Measurements from ENCODE around the gene FBXO22.
"Not testable (repeated sequence)": the region's sequence is repeated elsewhere in the genome, so short reads cannot be mapped to it uniquely, and the experiment has no call there.

Gene FBXO22

DNA sequence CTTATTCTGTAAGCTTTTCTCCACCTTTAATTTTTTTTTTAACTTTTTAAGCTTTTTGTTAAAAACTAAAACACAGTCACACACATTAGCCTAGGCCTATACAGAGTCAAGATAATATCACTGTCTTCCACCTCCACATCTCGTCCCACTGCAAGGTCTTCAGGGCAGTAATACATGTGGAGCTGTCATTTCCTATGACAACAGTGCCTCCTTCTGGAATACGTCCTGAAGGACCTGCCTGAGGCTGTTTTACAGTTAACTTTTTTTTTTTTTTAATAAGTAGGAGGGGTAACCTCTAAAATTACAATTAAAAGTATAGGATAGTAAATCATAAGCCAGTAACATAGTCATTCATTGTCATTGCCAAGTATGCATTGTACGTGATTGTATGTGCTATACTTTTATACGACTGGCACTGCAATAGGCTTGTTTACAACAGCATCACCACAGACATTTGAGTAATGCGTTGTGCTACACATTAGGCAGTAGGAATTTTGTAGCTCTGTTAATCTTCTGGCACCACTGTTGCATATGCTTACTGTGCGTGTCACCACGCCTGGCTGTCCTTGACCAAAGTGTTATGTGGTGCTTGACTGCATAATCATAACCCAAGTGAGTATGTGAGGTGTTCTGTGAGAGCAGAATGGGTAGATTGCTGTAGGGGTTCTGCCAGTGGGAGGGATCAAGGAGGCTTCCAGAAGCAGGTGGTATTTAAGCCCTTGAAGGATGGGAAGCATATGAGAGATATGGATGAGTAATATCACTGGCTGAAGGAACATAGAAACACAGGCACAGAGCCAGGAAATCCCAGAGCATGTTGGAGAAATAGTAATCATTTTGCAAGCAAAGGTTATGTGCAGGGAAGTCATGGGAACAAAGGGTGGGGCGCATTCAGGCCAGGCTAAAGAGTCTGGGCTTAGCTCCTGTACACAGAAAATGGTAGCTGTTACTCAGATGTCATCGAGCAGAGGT lies 18.3 kb downstream of the FBXO22 start:
- DNase-seq = no peak

DNA sequence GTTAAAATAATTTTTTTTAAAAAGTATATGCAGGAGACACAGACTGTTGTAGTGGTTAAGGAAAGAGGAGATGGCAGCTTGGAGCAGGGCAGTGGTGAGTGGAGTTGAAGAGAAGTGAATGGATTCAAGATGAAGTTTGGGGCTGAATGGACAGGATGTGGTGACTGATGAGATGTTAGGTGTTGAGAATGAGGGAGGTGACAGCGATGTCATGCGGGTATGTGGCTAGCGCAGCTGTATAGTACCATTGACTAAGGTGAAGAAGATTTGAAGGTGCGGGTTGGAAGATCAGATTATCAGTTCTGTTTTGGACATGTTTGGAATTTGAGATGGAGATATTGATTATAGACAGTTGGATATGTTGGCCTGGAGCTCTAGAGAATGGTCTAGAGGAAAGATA lies 20.1 kb downstream of the FBXO22 start:
- no peak for DNase-seq

GRCh38 chr15:75924576-75924975 lies 20.9 kb downstream of the FBXO22 start:
- DNase-seq = no peak

- no peak for DNase-seq
Observed at GRCh38 chr15:75925440-75925839, 21.8 kb downstream of the FBXO22 start.

DNA sequence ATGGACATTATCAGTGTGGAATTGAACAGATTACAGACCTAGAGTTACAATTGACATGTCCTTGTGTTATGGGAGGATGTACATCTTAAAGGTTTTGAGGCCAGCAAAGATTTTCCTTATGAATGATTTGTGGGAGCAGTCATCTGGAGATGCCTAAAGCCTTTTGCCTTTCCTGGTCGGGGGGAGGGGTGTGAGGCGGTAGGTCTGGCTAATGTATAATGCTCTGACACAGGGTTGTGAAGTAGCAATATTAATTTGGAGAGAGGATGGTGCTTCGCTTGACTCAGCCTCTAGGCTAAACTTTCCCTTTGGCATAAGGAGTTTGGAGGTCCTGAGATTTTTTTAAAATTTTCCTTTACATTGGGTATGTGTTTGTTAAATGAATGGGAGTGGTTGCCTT lies 23.3 kb downstream of the FBXO22 start:
- no peak for DNase-seq

DNA sequence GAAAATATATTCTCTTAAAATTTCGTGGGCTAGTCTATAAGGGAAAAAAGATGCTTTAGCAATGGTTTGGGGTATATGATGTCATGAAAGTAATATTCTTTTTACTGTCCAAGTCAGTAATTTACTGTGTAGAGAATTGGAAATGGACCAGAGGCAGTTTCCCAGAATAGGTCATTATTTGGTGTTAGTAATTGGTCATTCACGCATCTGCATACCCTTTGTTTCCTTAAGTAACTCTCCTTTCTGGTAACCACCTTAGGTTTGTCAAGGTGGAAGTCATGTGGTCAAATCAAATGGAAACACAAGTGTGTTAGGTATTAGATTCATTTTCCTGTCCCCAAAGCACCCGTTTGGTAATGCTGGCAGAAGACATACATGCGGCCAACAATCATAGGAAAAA lies 23.9 kb downstream of the FBXO22 start:
- DNase-seq = no peak

DNA sequence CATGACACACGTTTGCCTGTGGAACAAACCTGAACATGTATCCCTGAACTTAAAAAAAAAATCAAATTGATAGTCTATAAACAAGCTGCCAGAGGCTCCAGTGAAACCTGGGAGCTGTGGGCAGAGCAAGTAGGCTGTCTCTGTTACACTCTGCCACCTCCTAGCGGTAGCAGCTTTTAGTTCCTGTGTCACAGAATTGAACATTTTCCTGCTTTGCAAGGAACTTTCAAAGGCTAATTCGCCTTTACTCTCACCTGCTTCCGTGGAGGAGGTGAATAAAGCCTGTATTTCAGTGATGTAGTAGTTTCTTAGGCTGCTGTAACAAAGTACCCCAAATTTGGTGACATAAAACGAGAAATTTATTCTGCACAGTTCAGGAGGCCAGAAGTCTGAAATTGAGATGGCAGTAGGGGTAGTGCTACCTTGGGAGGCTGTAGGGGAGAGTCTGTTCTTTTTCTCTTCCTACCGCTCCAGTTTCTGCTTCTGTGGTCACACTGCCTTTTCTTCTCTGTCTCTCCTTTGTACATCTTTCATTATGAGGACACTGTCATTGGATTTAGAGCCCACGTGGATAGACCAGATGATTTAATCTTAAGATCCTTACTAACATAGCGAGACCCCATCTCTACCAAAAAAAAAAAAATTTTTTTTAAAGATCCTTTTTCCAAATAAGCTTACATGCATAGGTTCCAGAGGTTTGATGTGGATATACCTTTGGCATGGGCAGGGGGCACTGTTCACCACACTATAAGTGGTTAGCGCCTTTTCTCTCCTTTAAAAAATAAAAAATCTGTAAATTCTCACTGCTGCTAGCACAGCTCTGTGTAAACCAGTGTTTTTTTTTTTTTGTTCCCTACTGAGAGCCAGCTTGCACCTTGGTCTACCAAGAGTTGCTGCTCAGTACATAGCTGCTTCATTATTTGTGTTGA lies 25.3 kb downstream of the FBXO22 start:
- DNase-seq = no peak

DNA sequence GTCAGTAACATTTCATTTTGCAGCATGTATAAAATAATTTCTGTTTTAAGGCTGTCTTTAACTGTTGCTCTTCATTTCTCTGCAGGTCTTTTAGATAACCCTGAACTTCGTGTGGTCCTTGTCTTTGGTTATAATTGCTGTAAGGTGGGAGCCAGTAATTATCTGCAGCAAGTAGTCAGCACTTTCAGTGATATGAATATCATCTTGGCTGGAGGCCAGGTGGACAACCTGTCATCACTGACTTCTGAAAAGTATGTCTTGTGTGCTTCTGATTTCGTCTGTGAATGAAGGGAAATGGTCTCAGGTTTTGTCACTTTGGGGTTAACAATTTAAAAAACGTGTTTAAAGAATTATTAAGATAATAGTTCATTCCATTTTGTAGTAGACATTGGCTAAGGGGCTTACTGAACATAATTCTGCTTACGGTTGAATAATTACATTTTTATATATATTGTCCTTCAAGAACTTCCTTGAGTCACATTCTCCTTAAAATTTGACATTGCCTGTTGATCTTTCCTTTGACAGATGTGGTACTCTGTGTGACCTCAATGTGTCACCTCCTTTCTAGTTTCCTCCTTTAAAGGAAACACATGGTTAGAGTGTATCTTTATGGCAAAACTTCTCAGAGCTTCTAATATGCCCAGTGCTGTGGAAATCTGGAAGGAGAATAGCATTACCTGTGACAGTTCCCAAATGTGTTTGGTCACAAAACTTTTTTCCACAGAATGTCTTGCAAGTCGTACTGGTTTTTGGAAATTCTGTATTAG lies 26.3 kb downstream of the FBXO22 start:
- DNase-seq = no peak

DNA sequence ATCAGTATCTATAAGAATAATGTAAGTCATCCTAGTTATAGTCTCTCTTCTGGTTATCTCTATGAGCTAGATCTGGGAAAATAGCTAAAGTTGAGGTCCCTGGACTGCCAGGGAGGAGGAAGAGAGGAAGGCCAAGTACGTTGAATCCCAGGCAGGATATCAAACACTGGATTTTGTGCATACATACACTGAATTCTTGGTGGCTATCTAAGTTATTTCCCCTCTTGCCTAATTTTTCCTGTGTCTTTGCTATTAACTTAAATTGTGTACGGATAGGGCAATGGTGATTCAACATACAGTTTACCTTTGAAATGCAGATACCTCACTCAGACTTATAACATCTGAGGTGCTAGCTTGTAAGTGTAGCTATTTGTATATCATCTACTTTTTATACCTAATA lies 27.2 kb downstream of the FBXO22 start:
- DNase-seq = no peak

DNA sequence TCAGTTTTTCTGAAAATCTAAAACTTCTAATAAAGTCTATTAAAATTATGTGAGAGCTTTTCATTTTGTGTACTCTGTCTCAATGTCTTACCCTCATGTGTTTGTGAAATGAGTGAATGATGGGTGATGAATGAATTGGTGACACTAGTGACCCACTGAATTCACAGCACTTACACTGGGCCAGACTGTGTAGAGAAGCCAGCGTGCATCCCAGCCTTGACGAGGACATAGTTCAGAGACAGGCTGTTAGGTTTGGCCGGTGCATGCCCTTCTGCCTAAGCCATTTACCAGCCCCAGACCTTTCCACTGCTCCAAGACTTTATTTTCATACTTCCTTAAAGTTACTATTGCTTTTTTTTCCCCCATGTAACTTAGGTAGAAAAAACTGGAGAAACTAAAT lies 38.8 kb downstream of the FBXO22 start:
- DNase-seq = no peak

DNA sequence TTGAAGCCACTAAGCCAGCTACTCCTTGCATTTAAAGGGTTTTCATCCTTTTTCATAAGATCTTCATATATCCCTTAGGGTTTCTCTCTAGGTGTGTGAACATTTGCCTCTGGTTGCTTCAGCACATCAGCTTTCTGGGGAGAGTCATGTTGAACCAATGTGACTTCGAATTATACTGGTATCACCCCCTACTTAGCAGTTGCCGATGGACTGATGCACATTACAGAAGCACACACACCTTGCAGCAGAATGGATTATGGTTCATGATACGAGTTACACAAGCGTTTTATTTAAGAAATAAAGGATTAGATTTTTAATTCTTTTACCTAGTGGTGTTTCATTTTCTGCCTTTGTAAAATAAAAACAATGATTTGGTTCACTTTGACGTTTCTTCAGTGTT lies 39.6 kb downstream of the FBXO22 start:
- no peak for DNase-seq

DNA sequence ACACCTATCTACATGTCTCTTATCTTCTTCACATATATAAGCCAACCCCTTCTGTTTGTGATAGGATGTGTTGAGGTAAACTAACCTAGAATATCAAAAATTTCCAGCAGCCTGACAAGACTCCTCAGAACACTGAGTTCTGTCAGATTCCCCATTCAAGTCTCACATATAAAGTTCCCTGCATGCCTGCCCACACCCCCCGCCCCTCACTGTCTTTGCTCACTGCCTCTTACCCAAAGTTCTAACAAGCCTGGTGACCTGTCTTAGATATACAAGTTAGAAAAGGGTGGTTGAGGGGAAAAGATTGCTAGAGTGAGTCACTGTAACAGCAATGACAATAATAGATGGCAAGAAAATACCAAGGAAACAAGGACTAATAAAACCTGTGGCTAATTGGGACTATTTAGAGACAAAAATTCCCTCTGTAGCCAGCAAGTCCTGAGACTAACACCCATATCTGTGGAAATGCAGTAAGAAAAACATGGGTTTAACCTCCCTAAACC lies 40.1 kb downstream of the FBXO22 start:
- no peak for DNase-seq

DNA sequence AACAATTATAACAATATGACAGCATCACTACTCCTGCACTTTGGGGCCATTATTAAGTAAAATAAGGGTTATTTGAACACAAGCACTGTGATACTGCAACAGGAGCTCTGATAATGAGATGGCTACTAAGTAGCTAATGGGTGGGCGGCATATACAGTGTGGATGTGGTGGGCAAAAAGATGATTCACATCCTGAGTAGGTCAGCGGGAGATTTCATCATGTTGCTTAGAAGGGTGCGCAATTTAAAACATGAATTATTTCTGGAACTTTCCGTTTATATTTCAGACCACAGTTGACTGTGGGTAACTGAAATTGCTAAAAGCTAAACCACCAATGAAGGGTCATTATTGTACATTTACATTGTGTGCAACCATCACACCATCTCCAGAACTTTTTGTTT lies 42.3 kb downstream of the FBXO22 start:
- no peak for DNase-seq

GRCh38 chr15:75947092-75947491 lies 43.4 kb downstream of the FBXO22 start:
- DNase-seq = no peak

GRCh38 chr15:75948761-75949296 lies 45.2 kb downstream of the FBXO22 start:
- no peak for DNase-seq

- no peak for DNase-seq
Observed at GRCh38 chr15:75952525-75952924, 48.8 kb downstream of the FBXO22 start.

GRCh38 chr15:75955720-75956119 lies 52.0 kb downstream of the FBXO22 start:
- DNase-seq = no peak

GRCh38 chr15:75961331-75961730 lies 57.7 kb downstream of the FBXO22 start:
- no peak for DNase-seq

DNA sequence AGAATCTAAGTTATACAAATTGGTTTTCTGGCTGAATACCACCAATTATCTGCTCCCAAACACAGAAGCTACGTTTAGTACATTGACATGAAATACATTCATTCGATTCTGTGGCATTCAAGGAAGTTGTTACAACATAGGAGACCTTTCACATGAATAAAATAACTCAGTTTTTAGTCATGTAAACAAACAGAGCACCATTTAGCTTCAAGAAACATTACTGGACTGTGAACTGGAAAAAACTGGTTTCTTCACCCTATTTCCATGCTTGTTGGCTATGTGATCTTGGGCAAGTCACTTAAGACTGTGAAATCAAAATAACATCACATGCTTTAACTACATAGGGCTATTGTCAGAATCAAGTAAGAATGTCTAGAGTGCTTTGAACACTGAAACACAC lies 62.4 kb downstream of the FBXO22 start:
- no peak for DNase-seq

DNA sequence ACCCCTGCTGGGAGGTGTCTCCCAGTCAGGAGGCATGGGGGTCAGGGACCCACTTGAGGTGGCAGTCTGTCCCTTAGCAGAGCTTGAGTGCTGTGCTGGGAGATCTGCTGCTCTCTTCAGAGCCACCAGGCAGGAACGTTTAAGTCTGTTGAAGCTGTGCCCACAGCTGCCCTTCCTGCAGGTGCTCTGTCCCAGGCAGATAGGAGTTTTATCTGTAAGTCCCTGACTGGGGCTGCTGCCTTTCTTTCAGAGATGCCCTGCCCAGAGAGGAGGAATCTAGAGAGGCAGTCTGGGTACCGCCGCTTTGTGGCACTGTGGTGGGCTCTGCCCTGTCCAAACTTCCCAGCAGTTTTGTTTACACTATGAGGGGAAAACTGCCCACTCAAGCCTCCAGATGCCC lies 73.1 kb downstream of the FBXO22 start:
- DNase-seq = not testable (repeated sequence)

DNA sequence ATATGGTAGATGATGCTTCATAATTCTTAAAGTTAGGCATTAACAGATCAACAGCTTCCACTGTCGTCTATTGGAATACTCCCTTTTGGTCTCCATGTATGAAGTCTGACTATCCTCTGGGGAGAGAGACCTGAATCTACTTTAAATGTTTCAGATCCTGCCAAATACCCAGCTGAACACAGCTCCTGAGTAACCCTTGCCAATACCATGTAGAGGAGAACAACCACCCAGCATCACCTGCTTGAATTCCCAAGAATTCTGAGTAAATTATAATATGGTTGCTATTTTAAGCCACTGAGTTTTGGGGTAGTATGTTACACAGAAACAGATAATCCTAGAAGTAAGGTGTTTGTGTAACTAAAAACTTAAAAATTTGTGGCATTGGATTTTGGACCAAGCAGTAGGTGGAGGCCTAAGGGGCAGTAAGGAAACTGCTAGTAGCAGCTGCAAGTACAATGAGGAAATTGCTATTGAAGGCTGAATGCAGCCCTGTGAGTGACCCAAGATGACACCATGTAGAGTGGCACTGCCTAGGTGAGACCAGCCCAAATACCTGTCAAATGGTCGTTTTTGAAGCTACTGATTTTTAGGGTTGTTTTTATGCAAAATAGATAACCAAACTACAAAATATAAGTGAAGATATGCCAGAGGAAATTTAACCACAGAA lies 77.6 kb downstream of the FBXO22 start:
- DNase-seq = no peak

- DNase-seq = no peak
Observed at GRCh38 chr15:75982468-75982867, 78.8 kb downstream of the FBXO22 start.

Data from cerebellar nuclear complex (tissue), 1 donor.